Liver (tissue), 9 donors: ENCODE data around the gene ENC1. TPM values are rescaled to one million over a fixed set of nuclear protein-coding genes. Genes with fewer than 3 reads are reported as not detected.

Experiments used
- DNase-seq: peaks from one replicate; pipeline ENCODE4 v3.0.0-alpha.2; 2017; ENCODE audit warnings: low spot score
- H3K27ac ChIP-seq, 2 donors: one replicate each; pipeline ENCODE4 v1.7.0; 2013; ENCODE audit warnings: inconsistent platforms in 2 of 2, low read length in 2 of 2, control low read depth in 1 of 2, low read depth in 1 of 2, mild to moderate bottlenecking in 1 of 2
- H3K27me3 ChIP-seq, 4 donors: one replicate each; pipeline versions ENCODE4 v1.6.1 to v1.7.0; 2013; ENCODE audit warnings: low read length in 3 of 4, inconsistent platforms in 1 of 4, mild to moderate bottlenecking in 1 of 4, moderate library complexity in 1 of 4; ENCODE audit not compliant: control insufficient read depth in 4 of 4, insufficient read depth in 4 of 4
- H3K36me3 ChIP-seq, 4 donors: one replicate each; pipeline versions ENCODE4 v1.6.1 to v1.7.0; 2013; ENCODE audit warnings: low read length in 3 of 4, mild to moderate bottlenecking in 3 of 4, low read depth in 1 of 4, moderate library complexity in 1 of 4; ENCODE audit not compliant: control insufficient read depth in 4 of 4, insufficient read depth in 3 of 4
- H3K4me1 ChIP-seq, 4 donors: one replicate each; pipeline versions ENCODE4 v1.6.1 to v1.7.0; 2013; ENCODE audit warnings: low read length in 3 of 4, mild to moderate bottlenecking in 3 of 4, moderate library complexity in 1 of 4; ENCODE audit not compliant: control insufficient read depth in 4 of 4, insufficient read depth in 4 of 4
- H3K4me3 ChIP-seq, 3 donors: one replicate each; pipeline versions ENCODE4 v1.6.1 to v1.7.0; 2013; ENCODE audit warnings: low read length in 3 of 3, control low read depth in 1 of 3, low read depth in 1 of 3, mild to moderate bottlenecking in 1 of 3
- H3K9ac ChIP-seq, 2 donors: one replicate each; pipeline ENCODE4 v1.7.0; 2013; ENCODE audit warnings: low read length in 2 of 2, mild to moderate bottlenecking in 2 of 2, moderate library complexity in 2 of 2, control low read depth in 1 of 2, low read depth in 1 of 2
- H3K9me3 ChIP-seq, 4 donors: one replicate each; pipeline versions ENCODE4 v1.6.1 to v1.7.0; 2013; ENCODE audit warnings: low read length in 3 of 4; ENCODE audit not compliant: control insufficient read depth in 4 of 4
- EGR1 ChIP-seq, 2 donors: IDR thresholded peaks; 2 replicates each; pipeline ENCODE4 v1.6.1; 2016 to 2018; ENCODE audit warnings: antibody characterized with exemption in 2 of 2, low read depth in 2 of 2
- FOXA1 ChIP-seq: IDR thresholded peaks from 2 replicates; pipeline ENCODE4 v1.6.1; 2016; ENCODE audit warnings: antibody characterized with exemption
- FOXA2 ChIP-seq: IDR thresholded peaks from 2 replicates; pipeline ENCODE4 v1.6.1; 2016; ENCODE audit warnings: antibody characterized with exemption
- GABPA ChIP-seq, 2 donors: IDR thresholded peaks in 1 of 2; conservative IDR thresholded peaks in 1 of 2; 2 replicates each; pipeline ENCODE4 v1.6.1; 2016; ENCODE audit warnings: antibody characterized with exemption in 2 of 2, mild to moderate bottlenecking in 1 of 2, moderate library complexity in 1 of 2
- HNF4A ChIP-seq, 2 donors: conservative IDR thresholded peaks; 2 replicates each; pipeline ENCODE4 v1.6.1; 2016; ENCODE audit warnings: antibody characterized with exemption in 2 of 2, mild to moderate bottlenecking in 2 of 2
- HNF4G ChIP-seq: IDR thresholded peaks from 2 replicates; pipeline ENCODE4 v1.6.1; 2016; ENCODE audit warnings: antibody characterized with exemption
- JUND ChIP-seq, 2 donors: IDR thresholded peaks; 2 replicates each; pipeline ENCODE4 v1.6.1; 2016; ENCODE audit warnings: antibody characterized with exemption in 2 of 2
- NR2F2 ChIP-seq: IDR thresholded peaks from 2 replicates; pipeline ENCODE4 v1.6.1; 2016; ENCODE audit warnings: antibody characterized with exemption
- RAD21 ChIP-seq, 2 donors: IDR thresholded peaks; 2 replicates each; pipeline ENCODE4 v1.6.1; 2016; ENCODE audit warnings: antibody characterized with exemption in 2 of 2, mild to moderate bottlenecking in 2 of 2
- RXRA ChIP-seq, 2 donors: IDR thresholded peaks; 2 replicates each; pipeline ENCODE4 v1.6.1; 2017 to 2018; ENCODE audit warnings: antibody characterized with exemption in 2 of 2, mild to moderate bottlenecking in 1 of 2
- SP1 ChIP-seq: IDR thresholded peaks from 2 replicates; pipeline ENCODE4 v1.6.1; 2018; ENCODE audit warnings: antibody characterized with exemption, mild to moderate bottlenecking
- TAF1 ChIP-seq: conservative IDR thresholded peaks from 2 replicates; pipeline ENCODE4 v1.6.1; 2016; ENCODE audit warnings: antibody characterized with exemption, mild to moderate bottlenecking
- YY1 ChIP-seq: IDR thresholded peaks from 2 replicates; pipeline ENCODE4 v1.6.1; 2016; ENCODE audit warnings: antibody characterized with exemption, mild to moderate bottlenecking
- WGBS: extraction: QIAGEN DNeasy Blood & Tissue Kit; methylation state at CpG from one replicate; pipeline ENCODE4 v1.1.7; 2013; 5-methylcytosine and 5-hydroxymethylcytosine counted together
- polyA plus RNA-seq, 2 donors: library from polyadenylated mRNA; stranded (reverse) in 1 of 2; unstranded in 1 of 2; fragments of 200-250 nt in 1 of 2; fragments of >200 nt in 1 of 2; fragmentation: Nextera tagmentation in 1 of 2; extraction: Ambion mirVana in 1 of 2; gene quantifications; one replicate each; pipeline versions ENCODE4 v1.2.1 to v1.2.3, GENCODE V29; 2013 to 2015
- total RNA-seq, 2 donors: library from RNA; depleted of rRNA; stranded (reverse); fragments of >200 nt; gene quantifications; one replicate each; pipeline ENCODE4 v1.2.3, GENCODE V29; 2014
- TF ChIP-seq, protein P1 (sequence below): IDR thresholded peaks from 2 replicates; pipeline ENCODE4 v1.6.1; 2016; ENCODE audit warnings: antibody characterized with exemption
- TF ChIP-seq, protein P2 (sequence below): fragments of 150-350 bp; IDR thresholded peaks from 2 replicates; pipeline ENCODE4 v1.5.1; 2017; ENCODE audit warnings: improper control_type of control experiment, low read depth, low read length; ENCODE audit not compliant: missing input control
- TF ChIP-seq, protein P3 (sequence below): IDR thresholded peaks from 2 replicates; pipeline ENCODE4 v1.6.1; 2016; ENCODE audit warnings: antibody characterized with exemption
- TF ChIP-seq, protein P4 (sequence below): IDR thresholded peaks from 2 replicates; pipeline ENCODE4 v1.6.1; 2016; ENCODE audit warnings: antibody characterized with exemption, mild to moderate bottlenecking
- TF ChIP-seq, protein P5 (sequence below): IDR thresholded peaks from 2 replicates; pipeline ENCODE4 v1.6.1; 2016; ENCODE audit warnings: antibody characterized with exemption
- donor health status: healthy.
- donor health status: healthy.
- donor health status: healthy.
- donor health status: healthy.
- donor health status: healthy.

The ENC1 gene
- total and polyA plus RNA-seq, 4 donors = 5.7 to 34.4 (median 13.8) TPM

DNA sequence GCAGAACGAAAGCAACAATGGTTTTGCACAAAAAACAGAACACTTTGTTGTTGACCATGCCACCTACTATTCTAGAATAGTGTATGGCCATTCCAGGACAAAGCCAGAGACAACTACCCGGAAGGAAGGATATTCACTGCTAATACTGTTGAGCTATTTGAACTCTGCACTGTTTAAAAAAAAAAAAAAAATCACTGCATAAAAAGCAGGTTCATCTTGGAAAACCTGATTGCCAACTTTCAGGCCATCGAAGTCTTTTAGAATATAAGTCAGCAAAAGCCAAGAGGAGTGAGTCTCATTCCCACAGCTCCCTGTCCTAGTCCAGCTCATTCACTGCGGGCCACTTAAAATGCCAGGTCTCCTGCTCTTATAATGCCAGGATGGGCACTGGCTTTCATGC, 4.0 kb downstream of the ENC1 start:
- Histone ChIP-seq H3K27me3 (no peaks in the 10 kb centered on the region), H3K9me3 (no peaks in the 10 kb centered on the region), H3K4me3 (no peak overlapping the region), H3K4me1 (peaks cover 3 to 39% (median 26%) of the 10 kb centered on the region in 4 donors), H3K27ac (no peak overlapping the region), H3K9ac (no peak overlapping the region), H3K36me3 (peaks cover 8 to 18% (median 13%) of the 10 kb centered on the region in 4 donors)
- whole genome bisulfite sequencing = 67% methylated on average over 4 of the region's 4 CpGs
- no peak for TF ChIP-seq FOXA1
- TF ChIP-seq, protein P1, sequence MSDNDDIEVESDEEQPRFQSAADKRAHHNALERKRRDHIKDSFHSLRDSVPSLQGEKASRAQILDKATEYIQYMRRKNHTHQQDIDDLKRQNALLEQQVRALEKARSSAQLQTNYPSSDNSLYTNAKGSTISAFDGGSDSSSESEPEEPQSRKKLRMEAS = no peak
- no peak for TF ChIP-seq YY1
- TF ChIP-seq HNF4G = no peak
- TF ChIP-seq FOXA2 = no peak
- TF ChIP-seq JUND (IDR thresholded peaks at IDR 0.05) = no peak
- no peak for TF ChIP-seq RAD21 (IDR thresholded peaks at IDR 0.05)
- TF ChIP-seq EGR1 (IDR thresholded peaks at IDR 0.05; ENCODE audit: low read depth in 2 of 2) = no peak
- TF ChIP-seq, protein P2, sequence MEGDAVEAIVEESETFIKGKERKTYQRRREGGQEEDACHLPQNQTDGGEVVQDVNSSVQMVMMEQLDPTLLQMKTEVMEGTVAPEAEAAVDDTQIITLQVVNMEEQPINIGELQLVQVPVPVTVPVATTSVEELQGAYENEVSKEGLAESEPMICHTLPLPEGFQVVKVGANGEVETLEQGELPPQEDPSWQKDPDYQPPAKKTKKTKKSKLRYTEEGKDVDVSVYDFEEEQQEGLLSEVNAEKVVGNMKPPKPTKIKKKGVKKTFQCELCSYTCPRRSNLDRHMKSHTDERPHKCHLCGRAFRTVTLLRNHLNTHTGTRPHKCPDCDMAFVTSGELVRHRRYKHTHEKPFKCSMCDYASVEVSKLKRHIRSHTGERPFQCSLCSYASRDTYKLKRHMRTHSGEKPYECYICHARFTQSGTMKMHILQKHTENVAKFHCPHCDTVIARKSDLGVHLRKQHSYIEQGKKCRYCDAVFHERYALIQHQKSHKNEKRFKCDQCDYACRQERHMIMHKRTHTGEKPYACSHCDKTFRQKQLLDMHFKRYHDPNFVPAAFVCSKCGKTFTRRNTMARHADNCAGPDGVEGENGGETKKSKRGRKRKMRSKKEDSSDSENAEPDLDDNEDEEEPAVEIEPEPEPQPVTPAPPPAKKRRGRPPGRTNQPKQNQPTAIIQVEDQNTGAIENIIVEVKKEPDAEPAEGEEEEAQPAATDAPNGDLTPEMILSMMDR = no peak
- TF ChIP-seq, protein P3, sequence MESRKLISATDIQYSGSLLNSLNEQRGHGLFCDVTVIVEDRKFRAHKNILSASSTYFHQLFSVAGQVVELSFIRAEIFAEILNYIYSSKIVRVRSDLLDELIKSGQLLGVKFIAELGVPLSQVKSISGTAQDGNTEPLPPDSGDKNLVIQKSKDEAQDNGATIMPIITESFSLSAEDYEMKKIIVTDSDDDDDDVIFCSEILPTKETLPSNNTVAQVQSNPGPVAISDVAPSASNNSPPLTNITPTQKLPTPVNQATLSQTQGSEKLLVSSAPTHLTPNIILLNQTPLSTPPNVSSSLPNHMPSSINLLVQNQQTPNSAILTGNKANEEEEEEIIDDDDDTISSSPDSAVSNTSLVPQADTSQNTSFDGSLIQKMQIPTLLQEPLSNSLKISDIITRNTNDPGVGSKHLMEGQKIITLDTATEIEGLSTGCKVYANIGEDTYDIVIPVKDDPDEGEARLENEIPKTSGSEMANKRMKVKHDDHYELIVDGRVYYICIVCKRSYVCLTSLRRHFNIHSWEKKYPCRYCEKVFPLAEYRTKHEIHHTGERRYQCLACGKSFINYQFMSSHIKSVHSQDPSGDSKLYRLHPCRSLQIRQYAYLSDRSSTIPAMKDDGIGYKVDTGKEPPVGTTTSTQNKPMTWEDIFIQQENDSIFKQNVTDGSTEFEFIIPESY = no peak
- no peak for TF ChIP-seq GABPA (IDR thresholded peaks at IDR 0.05 in 1 of 2, conservative IDR thresholded peaks at IDR 0.05 in 1 of 2)
- TF ChIP-seq NR2F2 = no peak
- TF ChIP-seq TAF1 = no peak
- TF ChIP-seq SP1 = no peak
- TF ChIP-seq, protein P4, sequence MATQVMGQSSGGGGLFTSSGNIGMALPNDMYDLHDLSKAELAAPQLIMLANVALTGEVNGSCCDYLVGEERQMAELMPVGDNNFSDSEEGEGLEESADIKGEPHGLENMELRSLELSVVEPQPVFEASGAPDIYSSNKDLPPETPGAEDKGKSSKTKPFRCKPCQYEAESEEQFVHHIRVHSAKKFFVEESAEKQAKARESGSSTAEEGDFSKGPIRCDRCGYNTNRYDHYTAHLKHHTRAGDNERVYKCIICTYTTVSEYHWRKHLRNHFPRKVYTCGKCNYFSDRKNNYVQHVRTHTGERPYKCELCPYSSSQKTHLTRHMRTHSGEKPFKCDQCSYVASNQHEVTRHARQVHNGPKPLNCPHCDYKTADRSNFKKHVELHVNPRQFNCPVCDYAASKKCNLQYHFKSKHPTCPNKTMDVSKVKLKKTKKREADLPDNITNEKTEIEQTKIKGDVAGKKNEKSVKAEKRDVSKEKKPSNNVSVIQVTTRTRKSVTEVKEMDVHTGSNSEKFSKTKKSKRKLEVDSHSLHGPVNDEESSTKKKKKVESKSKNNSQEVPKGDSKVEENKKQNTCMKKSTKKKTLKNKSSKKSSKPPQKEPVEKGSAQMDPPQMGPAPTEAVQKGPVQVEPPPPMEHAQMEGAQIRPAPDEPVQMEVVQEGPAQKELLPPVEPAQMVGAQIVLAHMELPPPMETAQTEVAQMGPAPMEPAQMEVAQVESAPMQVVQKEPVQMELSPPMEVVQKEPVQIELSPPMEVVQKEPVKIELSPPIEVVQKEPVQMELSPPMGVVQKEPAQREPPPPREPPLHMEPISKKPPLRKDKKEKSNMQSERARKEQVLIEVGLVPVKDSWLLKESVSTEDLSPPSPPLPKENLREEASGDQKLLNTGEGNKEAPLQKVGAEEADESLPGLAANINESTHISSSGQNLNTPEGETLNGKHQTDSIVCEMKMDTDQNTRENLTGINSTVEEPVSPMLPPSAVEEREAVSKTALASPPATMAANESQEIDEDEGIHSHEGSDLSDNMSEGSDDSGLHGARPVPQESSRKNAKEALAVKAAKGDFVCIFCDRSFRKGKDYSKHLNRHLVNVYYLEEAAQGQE = no peak
- DNase-seq = no peak

DNA sequence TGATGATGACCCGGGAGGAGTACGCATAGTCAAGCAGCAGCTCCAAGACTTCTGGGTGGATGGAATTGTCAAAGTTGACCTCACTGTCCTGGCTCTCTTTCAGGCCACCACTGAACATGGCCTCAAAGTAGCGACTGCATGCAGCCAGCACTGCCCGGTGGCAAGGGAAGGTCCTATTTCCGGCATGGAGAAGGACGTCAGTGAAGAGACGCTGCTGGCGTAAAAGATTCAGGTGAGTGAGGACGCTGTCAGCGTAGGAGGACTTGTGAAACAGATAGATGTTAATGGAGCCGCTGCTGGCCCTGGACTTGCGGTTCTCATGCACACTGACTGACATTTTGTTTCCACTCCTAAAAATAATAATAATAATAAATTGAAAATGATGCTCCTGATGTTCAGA, 4.4 kb downstream of the ENC1 start:
- H3K27me3 ChIP-seq = no peaks in the 10 kb centered on the region
- WGBS = 91% methylated on average over 12 of the region's 12 CpGs
- TF ChIP-seq, protein P4 = no peak
- TF ChIP-seq GABPA (IDR thresholded peaks at IDR 0.05 in 1 of 2, conservative IDR thresholded peaks at IDR 0.05 in 1 of 2) (no peak), NR2F2 (no peak), SP1 (no peak), HNF4A (conservative IDR thresholded peaks at IDR 0.05) (no peak), RXRA (IDR thresholded peaks at IDR 0.05) (no peak), TAF1 (no peak), JUND (IDR thresholded peaks at IDR 0.05) (no peak), FOXA2 (no peak), EGR1 (IDR thresholded peaks at IDR 0.05; ENCODE audit: low read depth in 2 of 2) (no peak), FOXA1 (no peak)
- TF ChIP-seq, protein P5, sequence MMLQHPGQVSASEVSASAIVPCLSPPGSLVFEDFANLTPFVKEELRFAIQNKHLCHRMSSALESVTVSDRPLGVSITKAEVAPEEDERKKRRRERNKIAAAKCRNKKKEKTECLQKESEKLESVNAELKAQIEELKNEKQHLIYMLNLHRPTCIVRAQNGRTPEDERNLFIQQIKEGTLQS = no peak
- TF ChIP-seq, protein P2 = no peak

More for the DNA sequence above, 4.4 kb downstream of the ENC1 start:
- Histone ChIP-seq H3K4me1 (peaks cover 3 to 35% (median 24%) of the 10 kb centered on the region in 4 donors), H3K4me3 (no peak overlapping the region), H3K27ac (no peak overlapping the region), H3K9me3 (no peaks in the 10 kb centered on the region), H3K36me3 (peaks cover 8 to 18% (median 13%) of the 10 kb centered on the region in 4 donors), H3K9ac (no peak overlapping the region)
- DNase-seq = no peak
